K562 (cell line): Measurements from ENCODE around the gene GPAT2. TPM values are rescaled to one million over a fixed set of nuclear protein-coding genes. Genes with fewer than 3 reads are reported as not detected.
A peak's percentile ranks its signal among the peaks of the same experiment; 100 is the strongest.

Experiments used
- BRCA1 ChIP-seq, 2 experiments: fragments of 450-650 bp in 1 of 2; sonication (generic) in 1 of 2; formaldehyde crosslinking in 1 of 2; IDR thresholded peaks; 2 replicates each; pipeline versions ENCODE4 v1.5.0 to v1.6.1; 2017 to 2020; ENCODE audit warnings: mild to moderate bottlenecking in 1 of 2, missing genetic modification reagents in 1 of 2
- C11orf30 ChIP-seq: fragments of 450-650 bp; IDR thresholded peaks from 2 replicates; pipeline ENCODE4 v1.6.1; 2016; ENCODE audit warnings: low read depth, mild to moderate bottlenecking
- CTCF ChIP-seq, 3 experiments: IDR thresholded peaks in 2 of 3; conservative IDR thresholded peaks in 1 of 3; 2 replicates each; pipeline ENCODE4 v1.5.1; 2011 to 2012; ENCODE audit warnings: low read length in 3 of 3, mild to moderate bottlenecking in 3 of 3, control low read depth in 2 of 3, improper control_type of control experiment in 1 of 3, inconsistent platforms in 1 of 3, low read depth in 1 of 3, mixed read lengths in 1 of 3, moderate library complexity in 1 of 3; ENCODE audit not compliant: insufficient read depth in 2 of 3
- ELF4 ChIP-seq: fragments of 450-650 bp; formaldehyde crosslinking; IDR thresholded peaks from 2 replicates; pipeline ENCODE4 v1.4.0; 2022; ENCODE audit warnings: missing genetic modification characterization
- ETV1 ChIP-seq: fragments of 450-650 bp; conservative IDR thresholded peaks from 2 replicates; pipeline ENCODE4 v1.6.1; 2016; ENCODE audit warnings: missing genetic modification characterization, control low read depth, low read depth, missing compliant biosample characterization
- FOXA3 ChIP-seq, 2 experiments: fragments of 450-650 bp in 1 of 2; sonication (generic) in 1 of 2; formaldehyde crosslinking; IDR thresholded peaks in 1 of 2; conservative IDR thresholded peaks in 1 of 2; 2 replicates each; pipeline versions ENCODE4 v1.4.0 to v1.8.0; 2020 to 2022; ENCODE audit warnings: mild to moderate bottlenecking in 2 of 2, missing genetic modification reagents in 1 of 2
- GTF3C2 ChIP-seq: IDR thresholded peaks from 3 replicates; pipeline ENCODE4 v1.6.1; 2011; ENCODE audit warnings: borderline replicate concordance, mild to moderate bottlenecking, moderate library complexity; ENCODE audit not compliant: insufficient read length; ENCODE audit errors: extremely low read depth
- HDAC1 ChIP-seq, 2 experiments: fragments of 450-650 bp; IDR thresholded peaks; 2 replicates each; pipeline ENCODE4 v1.6.1; 2016 to 2017; ENCODE audit warnings: inconsistent platforms in 1 of 2, mild to moderate bottlenecking in 1 of 2, moderate library complexity in 1 of 2
- HNRNPK ChIP-seq: fragments of 200-400 bp; formaldehyde crosslinking; IDR thresholded peaks from one replicate; pipeline ENCODE4 v1.6.1; 2018; ENCODE audit warnings: mild to moderate bottlenecking, low read depth, low read length; ENCODE audit not compliant: poor library complexity, severe bottlenecking
- HNRNPLL ChIP-seq: fragments of 200-400 bp; formaldehyde crosslinking; IDR thresholded peaks from 2 replicates; pipeline ENCODE4 v1.6.1; 2017; ENCODE audit warnings: low read length, low read depth, mild to moderate bottlenecking; ENCODE audit not compliant: poor library complexity, severe bottlenecking
- MAFF ChIP-seq: IDR thresholded peaks from 2 replicates; pipeline ENCODE4 v1.6.1; 2012; ENCODE audit warnings: low read length, improper control_type of control experiment
- MAFK ChIP-seq: IDR thresholded peaks from 2 replicates; pipeline ENCODE4 v1.6.1; 2011; ENCODE audit warnings: low read length, improper control_type of control experiment
- MITF ChIP-seq: IDR thresholded peaks from 2 replicates; pipeline ENCODE4 v1.6.1; 2014; ENCODE audit warnings: antibody characterized with exemption
- MTF1 ChIP-seq: fragments of 250-450 bp; sonication (Bioruptor Pico); IDR thresholded peaks from 2 replicates; pipeline ENCODE4 v1.9.0; 2021; ENCODE audit warnings: moderate library complexity, mild to moderate bottlenecking, inconsistent platforms, borderline replicate concordance
- OTX1 ChIP-seq: fragments of 450-650 bp; formaldehyde crosslinking; IDR thresholded peaks from 2 replicates; pipeline ENCODE4 v1.4.0; 2022; ENCODE audit warnings: mild to moderate bottlenecking
- TAL1 ChIP-seq: fragments of 450-650 bp; IDR thresholded peaks from 2 replicates; pipeline ENCODE4 v1.6.1; 2016; ENCODE audit warnings: mild to moderate bottlenecking
- TCF3 ChIP-seq: sonication (generic); formaldehyde crosslinking; IDR thresholded peaks from 2 replicates; pipeline ENCODE4 v1.4.0; 2020; ENCODE audit warnings: mild to moderate bottlenecking, missing genetic modification reagents
- TGIF2 ChIP-seq: sonication (generic); formaldehyde crosslinking; IDR thresholded peaks from 2 replicates; pipeline ENCODE4 v1.8.1; 2022; ENCODE audit warnings: mild to moderate bottlenecking, missing genetic modification reagents, moderate library complexity
- THAP12 ChIP-seq: fragments of 250-450 bp; sonication (Bioruptor Pico); IDR thresholded peaks from 2 replicates; pipeline ENCODE4 v1.9.0; 2021; ENCODE audit warnings: mild to moderate bottlenecking, inconsistent platforms
- ZKSCAN8 ChIP-seq: fragments of 200-800 bp; sonication (Bioruptor generic); IDR thresholded peaks from 2 replicates; pipeline ENCODE4 v1.6.1; 2016; ENCODE audit warnings: missing genetic modification characterization, missing compliant biosample characterization
- ZNF830 ChIP-seq: fragments of 250-450 bp; sonication (Bioruptor Pico); IDR thresholded peaks from 2 replicates; pipeline ENCODE4 v1.5.0; 2021; ENCODE audit warnings: mild to moderate bottlenecking
- polyA plus RNA-seq, 8 experiments: library from polyadenylated mRNA; depleted of rRNA in 4 of 8; stranded (reverse) in 5 of 8; unstranded in 3 of 8; fragments of >200 nt; fragmentation: Nextera tagmentation in 2 of 8; fragmentation: Illumina TruSeq in 1 of 8; extraction: Ambion mirVana in 2 of 8; extraction: Trizol in 1 of 8; gene quantifications; 2 replicates each; pipeline versions ENCODE4 v1.2.1 to v1.2.3, GENCODE V29; 2011 to 2014; ENCODE audit warnings: inconsistent platforms in 1 of 8, missing spikeins in 1 of 8
- total RNA-seq, 7 experiments: library from RNA; depleted of rRNA in 6 of 7; stranded (reverse); fragments of >200 nt in 6 of 7; fragmentation: Illumina TruSeq in 2 of 7; extraction: Trizol in 2 of 7; gene quantifications; 2 replicates each; pipeline versions ENCODE4 v1.2.1 to v1.2.3, GENCODE V29; 2011 to 2021; ENCODE audit warnings: low replicate concordance in 1 of 7

Gene GPAT2
- total and polyA plus RNA-seq, 9 of the 15 experiments (the other 6 are each of a cell fraction or from before 2014, with no cell fraction given): 0.01 to 1.2 (median 0.22) TPM; not detected in 3

DNA sequence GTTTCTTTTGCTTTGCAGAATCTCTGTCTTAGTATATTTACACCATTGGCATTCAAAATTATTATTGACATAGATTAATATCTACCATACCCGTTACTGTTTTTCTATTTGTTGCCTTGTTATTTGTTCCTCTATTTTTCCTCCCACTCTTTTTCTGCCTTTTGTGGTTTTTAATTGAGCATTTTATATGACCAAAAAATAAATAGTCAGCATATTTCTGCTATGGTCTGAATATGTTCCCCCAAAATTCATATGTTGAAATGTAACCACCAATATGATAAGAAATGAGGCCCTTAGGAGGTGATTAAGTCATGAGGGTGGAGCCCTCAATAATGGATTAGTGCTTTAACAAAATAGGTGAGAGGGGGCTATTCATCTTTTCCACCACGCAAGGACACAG lies 46.3 kb upstream of the GPAT2 start (continued):
- TF ChIP-seq ZKSCAN8: no peak
- TF ChIP-seq MTF1 (CRISPR knock-in tag): no peak
- TF ChIP-seq HDAC1 (IDR thresholded peaks at IDR 0.05): no peak
- no peak for TF ChIP-seq HNRNPK
- no peak for TF ChIP-seq ETV1 (tag)
- no peak for TF ChIP-seq BRCA1 (IDR thresholded peaks at IDR 0.05)
- TF ChIP-seq BRCA1 (CRISPR knock-in tag; IDR thresholded peaks at IDR 0.05): no peak
- TF ChIP-seq GTF3C2: no peak
- peak; percentile 80 for TF ChIP-seq C11orf30
- no peak for TF ChIP-seq CTCF (IDR thresholded peaks at IDR 0.05 in 2 of 3, conservative IDR thresholded peaks at IDR 0.05 in 1 of 3; ENCODE audit: insufficient read depth in 2 of 3, low read depth in 1 of 3, low read length in 3 of 3)
- TF ChIP-seq ELF4: no peak
- peak; percentile 61; the same call in 1 of the 2 replicates for TF ChIP-seq MAFK
- TF ChIP-seq OTX1: no peak
- TF ChIP-seq ZNF830 (CRISPR knock-in tag): no peak
- TF ChIP-seq FOXA3 (CRISPR knock-in tag; conservative IDR thresholded peaks at IDR 0.05 in 1 of 2, IDR thresholded peaks at IDR 0.05 in 1 of 2): no peak
- TF ChIP-seq THAP12 (CRISPR knock-in tag): no peak
- TF ChIP-seq MITF: no peak
- no peak for TF ChIP-seq TAL1
- TF ChIP-seq MAFF: peak; percentile 75
- TF ChIP-seq TCF3 (CRISPR knock-in tag): no peak
- TF ChIP-seq TGIF2 (CRISPR knock-in tag): no peak
- TF ChIP-seq HNRNPLL: no peak
